ENCODE results near the gene PLA2G15. TPM values are rescaled to one million over a fixed set of nuclear protein-coding genes. Genes with fewer than 3 reads are reported as not detected.

PLA2G15 gene
- total and polyA plus RNA-seq, 2 donors (not counting 1 experiment from before 2014, with no cell fraction given), result 6.1 to 12.5 TPM

GRCh38 chr16:68246666-68247065 lies 1.5 kb downstream of the PLA2G15 start:
- Histone ChIP-seq H3K36me3 (replicated peaks in 1 of 2; ENCODE audit: control extremely low read depth in 1 of 2, control insufficient read depth in 1 of 2, extremely low read depth in 1 of 2, insufficient read depth in 2 of 2, low read length in 1 of 2) (peaks cover 0 to 4% of the 10 kb centered on the region in 2 experiments), H3K4me1 (ENCODE audit: control insufficient read depth in 2 of 2, insufficient read depth in 2 of 2, low read length in 2 of 2) (peaks cover 33 to 38% of the 10 kb centered on the region in 2 donors), H3K4me3 (ENCODE audit: control extremely low read depth in 1 of 5, extremely low read depth in 1 of 5, insufficient read depth in 1 of 5, low read depth in 2 of 5, low read length in 4 of 5) (no peak overlapping the region), H3K79me2 (ENCODE audit: control insufficient read depth, insufficient read depth, low read length) (peaks cover 34% of the 10 kb centered on the region), H2AFZ (ENCODE audit: insufficient read depth, low read depth, low read length, poor library complexity, severe bottlenecking) (no peak overlapping the region), H3K27ac (ENCODE audit: low read length in 2 of 2) (no peak overlapping the region), H3K9ac (ENCODE audit: low read length) (no peak overlapping the region), H3K27me3 (replicated peaks in 1 of 4; ENCODE audit: control extremely low read depth in 1 of 4, control insufficient read depth in 3 of 4, insufficient read depth in 4 of 4, low read length in 3 of 4) (no peaks in the 10 kb centered on the region), H4K20me1 (ENCODE audit: control insufficient read depth, insufficient read depth, low read length, poor library complexity, severe bottlenecking) (peaks cover 9% of the 10 kb centered on the region), H3K9me3 (ENCODE audit: control extremely low read depth in 1 of 3, control insufficient read depth in 2 of 3, insufficient read depth in 1 of 3, low read length in 2 of 3) (no peaks in the 10 kb centered on the region), H3K4me2 (replicated peaks; ENCODE audit: low read depth, low read length, poor library complexity, severe bottlenecking) (peak overlapping the region; percentile 99)
- ChIA-PET POLR2A (no interaction called here), CTCF (interaction anchor here (1.7 to 9.1 kb wide), 3 partner anchors 10 to 81 kb away, joined by 5 to 109 read pairs (median 33); no protein-coding TSS in a partner anchor)
- peaks cover 32% of the 10 kb centered on the region for H3K4me1 Mint-ChIP-seq
- H3K9me3 Mint-ChIP-seq (ENCODE audit: insufficient read depth), result no peaks in the 10 kb centered on the region
- no peak for ATAC-seq (ENCODE audit: low read depth)
- no peak overlapping the region for H3K27ac Mint-ChIP-seq
- intact Hi-C loops (cut with micrococcal nuclease), result loop anchor here (5.0 kb wide), 1 partner anchor 41 kb away; no protein-coding TSS in a partner anchor
- DNase-seq, result no peak
- H3K27me3 Mint-ChIP-seq, result no peaks in the 10 kb centered on the region
- 98% methylated on average over 5 of the region's 5 CpGs for WGBS (ENCODE audit: insufficient coverage)
- TF ChIP-seq, protein P1, sequence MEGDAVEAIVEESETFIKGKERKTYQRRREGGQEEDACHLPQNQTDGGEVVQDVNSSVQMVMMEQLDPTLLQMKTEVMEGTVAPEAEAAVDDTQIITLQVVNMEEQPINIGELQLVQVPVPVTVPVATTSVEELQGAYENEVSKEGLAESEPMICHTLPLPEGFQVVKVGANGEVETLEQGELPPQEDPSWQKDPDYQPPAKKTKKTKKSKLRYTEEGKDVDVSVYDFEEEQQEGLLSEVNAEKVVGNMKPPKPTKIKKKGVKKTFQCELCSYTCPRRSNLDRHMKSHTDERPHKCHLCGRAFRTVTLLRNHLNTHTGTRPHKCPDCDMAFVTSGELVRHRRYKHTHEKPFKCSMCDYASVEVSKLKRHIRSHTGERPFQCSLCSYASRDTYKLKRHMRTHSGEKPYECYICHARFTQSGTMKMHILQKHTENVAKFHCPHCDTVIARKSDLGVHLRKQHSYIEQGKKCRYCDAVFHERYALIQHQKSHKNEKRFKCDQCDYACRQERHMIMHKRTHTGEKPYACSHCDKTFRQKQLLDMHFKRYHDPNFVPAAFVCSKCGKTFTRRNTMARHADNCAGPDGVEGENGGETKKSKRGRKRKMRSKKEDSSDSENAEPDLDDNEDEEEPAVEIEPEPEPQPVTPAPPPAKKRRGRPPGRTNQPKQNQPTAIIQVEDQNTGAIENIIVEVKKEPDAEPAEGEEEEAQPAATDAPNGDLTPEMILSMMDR (IDR thresholded peaks at IDR 0.05), result no peak
- TF ChIP-seq EZH2 (IDR thresholded peaks at IDR 0.05; ENCODE audit: borderline replicate concordance, insufficient read depth, low read depth, low read length, poor library complexity, severe bottlenecking), result no peak
- H3K4me3 Mint-ChIP-seq, result peak overlapping the region; percentile 97

DNA sequence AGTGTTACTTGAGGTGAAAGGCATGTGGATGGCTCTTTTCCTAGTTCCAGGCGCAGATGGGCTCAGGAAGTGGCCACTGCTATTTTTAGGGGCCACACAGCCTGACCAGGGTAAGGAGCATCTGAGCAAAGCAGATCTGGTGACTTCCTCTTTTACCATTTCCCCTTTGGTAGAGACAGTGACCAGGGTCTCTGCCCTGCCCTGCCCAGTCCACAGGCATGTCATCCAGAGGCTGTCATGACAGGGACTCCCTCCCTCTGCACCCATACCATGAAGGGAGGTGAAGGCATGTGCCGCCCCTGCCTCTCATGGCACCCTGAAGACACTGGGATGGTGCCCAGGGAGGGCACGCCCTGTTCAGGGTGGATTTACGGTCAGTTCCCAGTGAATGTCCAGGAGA lies 2.2 kb downstream of the PLA2G15 start:
- H3K27ac ChIP-seq (ENCODE audit: low read length in 2 of 2), result no peak overlapping the region
- H3K4me3 Mint-ChIP-seq, result peak overlapping the region; percentile 23
- ATAC-seq (ENCODE audit: low read depth), result no peak

More for the DNA sequence above, 2.2 kb downstream of the PLA2G15 start:
- intact Hi-C loops (cut with micrococcal nuclease), result loop anchor here (5.0 kb wide), 1 partner anchor 40 kb away; no protein-coding TSS in a partner anchor
- POLR2A ChIA-PET, result interaction anchor here (0.7 kb wide), 1 partner anchor 80 kb away, joined by 4 read pairs; no protein-coding TSS in a partner anchor
- Histone ChIP-seq H3K4me2 (replicated peaks; ENCODE audit: low read depth, low read length, poor library complexity, severe bottlenecking) (peak overlapping the region; percentile 99), H3K4me3 (ENCODE audit: control extremely low read depth in 1 of 5, extremely low read depth in 1 of 5, insufficient read depth in 1 of 5, low read depth in 2 of 5, low read length in 4 of 5) (no peak overlapping the region), H2AFZ (ENCODE audit: insufficient read depth, low read depth, low read length, poor library complexity, severe bottlenecking) (no peak overlapping the region), H3K79me2 (ENCODE audit: control insufficient read depth, insufficient read depth, low read length) (peaks cover 34% of the 10 kb centered on the region), H3K9ac (ENCODE audit: low read length) (no peak overlapping the region), H3K27me3 (replicated peaks in 1 of 4; ENCODE audit: control extremely low read depth in 1 of 4, control insufficient read depth in 3 of 4, insufficient read depth in 4 of 4, low read length in 3 of 4) (no peaks in the 10 kb centered on the region), H3K4me1 (ENCODE audit: control insufficient read depth in 2 of 2, insufficient read depth in 2 of 2, low read length in 2 of 2) (peaks cover 40 to 46% of the 10 kb centered on the region in 2 donors), H3K9me3 (ENCODE audit: control extremely low read depth in 1 of 3, control insufficient read depth in 2 of 3, insufficient read depth in 1 of 3, low read length in 2 of 3) (no peaks in the 10 kb centered on the region), H3K36me3 (replicated peaks in 1 of 2; ENCODE audit: control extremely low read depth in 1 of 2, control insufficient read depth in 1 of 2, extremely low read depth in 1 of 2, insufficient read depth in 2 of 2, low read length in 1 of 2) (peaks cover 0 to 4% of the 10 kb centered on the region in 2 experiments), H4K20me1 (ENCODE audit: control insufficient read depth, insufficient read depth, low read length, poor library complexity, severe bottlenecking) (peaks cover 9% of the 10 kb centered on the region)
- Mint-ChIP-seq H3K9me3 (ENCODE audit: insufficient read depth) (no peaks in the 10 kb centered on the region), H3K27ac (no peak overlapping the region), H3K27me3 (no peaks in the 10 kb centered on the region), H3K4me1 (peaks cover 39% of the 10 kb centered on the region)
- CTCF ChIA-PET, result interaction anchor here (2.1 to 4.0 kb wide), 2 partner anchors 14 to 81 kb away, joined by 5 to 33 read pairs; no protein-coding TSS in a partner anchor
- DNase-seq, result no peak
- WGBS (ENCODE audit: insufficient coverage), result 79% methylated on average over 4 of the region's 4 CpGs
- TF ChIP-seq, protein P1 (IDR thresholded peaks at IDR 0.05), result no peak
- TF ChIP-seq EZH2 (IDR thresholded peaks at IDR 0.05; ENCODE audit: borderline replicate concordance, insufficient read depth, low read depth, low read length, poor library complexity, severe bottlenecking), result no peak

Data from B cell (primary cell).